Effector memory CD4-positive, alpha-beta T cell (primary cell): ENCODE results near the gene AMMECR1.
A peak's percentile ranks its signal among the peaks of the same experiment; 100 is the strongest.
"Not testable (repeated sequence)": the region's sequence is repeated elsewhere in the genome, so short reads cannot be mapped to it uniquely, and the experiment has no call there.

Source experiments
- DNase-seq, 3 donors: peaks; one replicate each; pipeline ENCODE4 v3.0.0-alpha.2; 2020
- H3K27ac ChIP-seq: 2 replicates; pipeline ENCODE4 v1.7.0; 2013; ENCODE audit warnings: mild to moderate bottlenecking, low read length, moderate library complexity; ENCODE audit not compliant: insufficient read depth, poor library complexity, severe bottlenecking
- H3K27me3 ChIP-seq: replicated peaks from 2 replicates; pipeline ENCODE4 v1.7.0; 2013; ENCODE audit warnings: mild to moderate bottlenecking, low read length; ENCODE audit not compliant: insufficient read depth, control insufficient read depth, poor library complexity, severe bottlenecking
- H3K36me3 ChIP-seq: 2 replicates; pipeline ENCODE4 v1.7.0; 2013; ENCODE audit warnings: mild to moderate bottlenecking, low read length, moderate library complexity; ENCODE audit not compliant: control insufficient read depth, insufficient read depth
- H3K4me1 ChIP-seq: 2 replicates; pipeline ENCODE4 v1.7.0; 2013; ENCODE audit warnings: low read length, mild to moderate bottlenecking; ENCODE audit not compliant: control insufficient read depth, insufficient read depth, poor library complexity, severe bottlenecking
- H3K4me3 ChIP-seq: 2 replicates; pipeline ENCODE4 v1.7.0; 2013; ENCODE audit warnings: low read length, low read depth, mild to moderate bottlenecking; ENCODE audit not compliant: insufficient read depth, poor library complexity, severe bottlenecking
- H3K9me3 ChIP-seq: 2 replicates; pipeline ENCODE4 v1.7.0; 2013; ENCODE audit warnings: mild to moderate bottlenecking, low read length, moderate library complexity; ENCODE audit not compliant: control insufficient read depth

Gene AMMECR1

DNA sequence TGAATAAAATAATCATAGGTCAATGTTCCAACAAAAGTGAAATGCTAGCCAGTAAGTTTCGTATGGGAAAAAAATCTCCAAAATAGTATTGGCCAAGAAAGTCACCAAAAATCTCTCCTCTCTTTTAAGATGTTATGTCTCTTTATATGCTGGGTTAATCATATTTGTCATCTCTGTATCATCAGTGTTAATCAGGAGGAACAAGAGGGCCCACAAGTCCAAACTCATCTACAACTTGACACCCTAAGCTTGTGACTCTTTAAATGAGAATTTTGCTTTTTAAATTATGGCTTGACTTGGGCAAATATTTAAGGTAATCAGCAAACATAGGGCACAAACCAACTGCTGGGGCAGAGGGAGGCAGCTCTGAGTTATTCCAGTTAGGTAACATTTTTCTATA is 75.5 kb downstream of the AMMECR1 start:
- H3K27me3 ChIP-seq = no peaks in the 10 kb centered on the region
- no peaks in the 10 kb centered on the region for H3K9me3 ChIP-seq
- H3K27ac ChIP-seq = no peak overlapping the region
- no peaks in the 10 kb centered on the region for H3K36me3 ChIP-seq
- no peak overlapping the region for H3K4me3 ChIP-seq
- DNase-seq = no peak
- peaks cover 7% of the 10 kb centered on the region for H3K4me1 ChIP-seq

DNA sequence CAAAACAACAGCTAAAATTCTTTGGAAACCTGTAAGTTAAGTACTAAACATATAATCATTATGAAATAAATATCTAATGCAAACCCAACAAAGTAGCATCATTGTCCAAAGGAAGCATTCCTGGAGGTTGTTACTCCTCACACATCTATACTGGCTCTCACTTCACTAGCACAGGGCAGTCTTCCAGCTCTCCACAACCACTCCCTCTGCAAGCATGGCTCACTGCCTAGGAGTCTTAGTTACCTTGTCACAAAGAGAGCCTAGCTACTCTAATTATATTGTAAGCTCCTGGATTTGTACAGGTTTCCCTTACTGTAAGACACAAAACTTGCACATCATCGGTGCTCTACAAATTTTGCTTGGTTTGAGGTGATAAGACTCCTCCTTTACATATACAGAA is 76.1 kb downstream of the AMMECR1 start:
- Histone ChIP-seq H3K36me3 (no peaks in the 10 kb centered on the region), H3K4me3 (no peak overlapping the region), H3K9me3 (no peaks in the 10 kb centered on the region), H3K4me1 (peaks cover 7% of the 10 kb centered on the region), H3K27ac (no peak overlapping the region), H3K27me3 (no peaks in the 10 kb centered on the region)
- DNase-seq = no peak

DNA sequence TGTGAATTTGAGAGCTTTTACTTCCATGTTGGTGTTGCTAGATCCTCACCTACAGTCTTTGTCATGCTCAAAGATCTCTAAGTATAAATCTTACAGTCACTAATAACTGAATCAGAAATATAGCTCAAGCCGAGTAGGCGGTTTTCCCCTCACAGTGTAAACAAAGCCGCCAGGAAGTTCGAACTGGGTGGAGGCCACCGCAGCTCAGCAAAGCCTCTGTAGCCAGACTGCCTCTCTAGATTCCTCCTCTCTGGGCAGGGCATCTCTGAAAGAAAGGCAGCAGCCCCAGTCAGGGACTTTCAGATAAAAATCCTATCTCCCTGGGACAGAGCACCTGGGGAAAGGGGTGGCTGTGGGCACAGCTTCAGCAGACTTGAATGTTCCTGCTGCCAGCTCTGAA is 79.6 kb downstream of the AMMECR1 start:
- peak overlapping the region; percentile 51 for H3K27ac ChIP-seq
- DNase-seq = peak; percentile 14 to 39 (median 16)

DNA sequence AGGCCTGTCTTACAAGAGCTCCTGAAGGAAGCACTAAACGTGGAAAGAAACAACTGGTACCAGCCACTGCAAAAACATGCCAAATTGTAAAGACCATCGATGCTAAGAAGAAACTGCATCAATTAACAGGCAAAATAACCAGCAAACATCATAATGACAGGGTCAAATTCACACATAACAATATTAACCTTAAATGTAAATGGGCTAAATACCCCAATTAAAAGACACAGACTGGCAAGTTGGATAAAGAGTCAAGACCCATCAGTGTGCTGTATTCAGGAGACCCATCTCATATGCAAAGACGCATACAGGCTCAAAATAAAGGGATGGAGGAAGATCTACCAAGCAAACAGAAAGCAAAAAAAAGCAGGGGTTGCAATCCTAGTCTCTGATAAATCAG is 86.4 kb downstream of the AMMECR1 start:
- DNase-seq, H3K4me3 ChIP-seq, H3K27me3 ChIP-seq, H3K4me1 ChIP-seq, H3K9me3 ChIP-seq, H3K27ac ChIP-seq, H3K36me3 ChIP-seq: not testable (repeated sequence)

More for the DNA sequence above, 79.6 kb downstream of the AMMECR1 start:
- not testable (repeated sequence) for H3K4me3 ChIP-seq, H3K27me3 ChIP-seq, H3K4me1 ChIP-seq, H3K9me3 ChIP-seq, H3K36me3 ChIP-seq

DNA sequence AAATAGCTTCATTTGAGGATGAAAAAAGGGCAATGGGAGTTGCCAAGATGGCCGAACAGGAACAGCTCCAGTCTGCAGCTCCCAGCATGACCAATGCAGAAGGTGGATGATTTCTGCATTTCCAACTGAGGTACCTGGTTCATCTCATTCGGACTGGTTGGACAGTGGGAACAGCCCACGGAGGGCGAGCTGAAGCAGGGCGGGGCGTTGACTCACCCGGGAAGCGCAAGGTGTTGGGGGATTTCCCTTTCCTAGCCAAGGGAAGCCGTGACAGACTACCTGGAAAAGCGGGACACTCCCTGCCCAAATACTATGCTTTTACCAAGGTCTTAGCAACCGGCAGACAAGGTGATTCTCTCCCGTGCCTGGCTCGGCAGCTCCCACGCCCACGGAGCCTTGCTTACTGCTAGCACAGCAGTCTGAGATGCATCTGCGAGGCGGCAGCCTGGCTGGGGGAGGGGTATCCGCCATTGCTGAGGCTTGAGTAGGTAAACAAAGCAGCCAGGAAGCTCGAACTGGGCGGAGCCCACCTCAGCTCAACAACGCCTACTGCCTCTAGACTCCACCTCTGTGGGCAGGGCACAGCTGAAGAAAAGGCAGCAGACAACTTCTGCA is 88.3 kb downstream of the AMMECR1 start:
- H3K9me3 ChIP-seq, H3K27me3 ChIP-seq, H3K36me3 ChIP-seq, H3K4me1 ChIP-seq: not testable (repeated sequence)
- H3K4me3 ChIP-seq = peak overlapping the region; percentile 40
- H3K27ac ChIP-seq = peak overlapping the region; percentile 64
- peak; percentile 52 to 72 (median 68) for DNase-seq

DNA sequence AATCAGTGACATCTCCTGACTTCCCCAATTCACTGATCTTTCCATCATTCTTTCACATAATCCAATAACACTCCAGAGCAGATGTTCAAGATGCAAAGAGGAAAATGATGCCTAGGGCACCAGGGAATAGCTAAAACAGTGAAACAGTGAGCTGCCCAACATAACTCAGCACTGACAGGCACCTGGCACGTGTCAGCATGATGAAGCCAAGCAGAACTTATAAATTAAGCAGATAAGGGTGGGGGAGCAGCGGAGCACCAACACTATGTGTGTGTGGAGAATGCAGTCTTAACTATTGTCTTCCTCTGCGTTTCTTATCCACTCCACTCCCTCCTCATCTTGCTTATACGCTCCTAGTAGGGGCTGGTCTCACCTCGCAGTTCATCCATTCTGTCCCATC is 89.4 kb downstream of the AMMECR1 start:
- H3K27me3 ChIP-seq = no peaks in the 10 kb centered on the region
- DNase-seq = no peak
- no peaks in the 10 kb centered on the region for H3K4me1 ChIP-seq
- H3K27ac ChIP-seq = no peak overlapping the region
- no peaks in the 10 kb centered on the region for H3K9me3 ChIP-seq
- H3K4me3 ChIP-seq = no peak overlapping the region
- no peaks in the 10 kb centered on the region for H3K36me3 ChIP-seq

DNA sequence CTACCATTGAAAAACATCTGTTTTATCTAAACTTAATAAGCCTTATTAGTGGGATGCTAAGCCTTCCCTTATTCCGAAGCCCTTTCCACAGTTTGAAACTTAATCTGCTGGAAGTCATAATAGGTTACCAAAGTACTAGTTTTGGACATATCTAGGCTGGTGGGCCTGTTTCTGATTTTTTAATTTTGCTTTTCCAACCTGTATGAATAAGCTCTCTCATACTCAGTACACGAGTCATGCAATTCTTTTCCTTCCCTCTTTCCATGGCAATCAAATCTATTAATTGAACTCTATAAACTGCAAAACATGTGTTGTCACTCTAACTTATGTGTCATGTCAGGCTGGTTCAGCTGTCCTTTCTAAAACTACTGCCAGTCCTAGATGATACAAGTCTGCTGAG is 91.0 kb downstream of the AMMECR1 start:
- DNase-seq = no peak
- Histone ChIP-seq H3K9me3 (no peaks in the 10 kb centered on the region), H3K27ac (no peak overlapping the region), H3K36me3 (no peaks in the 10 kb centered on the region), H3K4me3 (no peak overlapping the region), H3K4me1 (no peaks in the 10 kb centered on the region), H3K27me3 (no peaks in the 10 kb centered on the region)

DNA sequence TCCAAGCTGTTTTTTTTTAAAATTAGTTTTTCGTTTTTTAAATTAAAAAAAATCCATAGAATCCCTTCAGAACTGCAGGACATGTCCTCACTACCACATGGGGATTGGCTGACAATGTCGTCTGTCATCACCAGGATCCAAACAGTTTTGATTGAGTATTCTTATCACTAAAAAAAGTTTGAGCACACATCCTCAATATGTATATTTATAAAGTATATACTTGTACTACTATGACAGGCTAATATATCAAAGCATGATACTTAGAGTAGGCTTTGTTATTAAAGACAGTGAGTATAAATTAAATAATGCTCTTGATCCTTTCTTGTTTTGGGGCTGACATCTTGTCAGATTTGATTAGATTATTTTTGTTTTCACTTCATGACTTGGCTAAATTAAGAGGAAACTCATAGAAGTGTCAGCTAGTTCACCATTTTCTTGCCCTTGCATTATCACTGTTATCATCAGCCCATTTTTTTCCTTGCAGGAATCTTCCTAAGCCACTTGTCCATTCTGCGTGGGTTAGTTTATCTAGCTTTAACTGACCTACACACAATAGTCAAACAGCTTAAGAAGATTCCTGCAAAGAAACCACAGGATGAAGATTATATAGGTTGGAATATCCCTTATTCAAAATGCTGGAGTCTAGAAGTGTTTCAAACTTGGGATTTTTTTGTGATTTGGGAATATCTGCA is 92.8 kb downstream of the AMMECR1 start:
- no peak for DNase-seq
- no peaks in the 10 kb centered on the region for H3K36me3 ChIP-seq

DNA sequence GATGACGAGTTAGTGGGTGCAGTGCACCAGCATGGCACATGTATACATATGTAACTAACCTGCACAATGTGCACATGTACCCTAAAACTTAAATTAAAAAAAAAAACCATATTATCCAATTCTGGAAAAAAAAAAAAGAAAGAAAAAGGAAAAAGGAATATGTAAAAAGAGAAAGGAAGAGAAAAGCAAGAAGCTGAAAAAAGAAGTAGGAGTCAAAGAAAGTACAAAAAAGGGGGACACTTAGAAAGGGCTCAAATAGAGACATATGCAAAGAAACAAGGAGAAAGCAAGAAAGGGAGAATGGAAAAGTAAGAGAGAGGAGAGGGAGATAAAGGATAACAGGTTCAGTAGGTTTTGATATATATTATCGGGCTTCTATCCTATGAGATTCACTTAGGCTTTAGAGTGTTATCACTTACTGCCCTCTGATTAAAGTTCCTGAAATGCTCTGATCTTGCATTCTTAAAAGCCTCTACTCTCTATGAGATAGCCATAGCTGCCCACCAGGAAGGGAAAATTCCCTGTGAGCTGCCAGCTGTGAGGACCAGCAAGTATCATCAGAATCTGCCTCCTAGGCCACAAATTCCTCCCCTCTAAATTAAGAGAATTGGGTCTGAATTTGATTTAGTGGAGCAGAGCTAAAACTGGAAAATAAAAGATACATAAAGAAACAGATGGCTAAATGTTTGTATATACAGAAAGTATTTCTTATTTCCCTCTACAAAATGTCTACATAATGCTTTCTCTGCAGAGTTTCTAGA is 95.2 kb downstream of the AMMECR1 start:
- H3K4me1 ChIP-seq = no peaks in the 10 kb centered on the region
- H3K36me3 ChIP-seq = no peaks in the 10 kb centered on the region
- no peak overlapping the region for H3K4me3 ChIP-seq
- no peak for DNase-seq
- H3K9me3 ChIP-seq = no peaks in the 10 kb centered on the region
- H3K27ac ChIP-seq = no peak overlapping the region
- no peaks in the 10 kb centered on the region for H3K27me3 ChIP-seq

More for the DNA sequence above, 92.8 kb downstream of the AMMECR1 start:
- Histone ChIP-seq H3K27ac (no peak overlapping the region), H3K27me3 (no peaks in the 10 kb centered on the region), H3K4me3 (no peak overlapping the region), H3K9me3 (no peaks in the 10 kb centered on the region), H3K4me1 (no peaks in the 10 kb centered on the region)

DNA sequence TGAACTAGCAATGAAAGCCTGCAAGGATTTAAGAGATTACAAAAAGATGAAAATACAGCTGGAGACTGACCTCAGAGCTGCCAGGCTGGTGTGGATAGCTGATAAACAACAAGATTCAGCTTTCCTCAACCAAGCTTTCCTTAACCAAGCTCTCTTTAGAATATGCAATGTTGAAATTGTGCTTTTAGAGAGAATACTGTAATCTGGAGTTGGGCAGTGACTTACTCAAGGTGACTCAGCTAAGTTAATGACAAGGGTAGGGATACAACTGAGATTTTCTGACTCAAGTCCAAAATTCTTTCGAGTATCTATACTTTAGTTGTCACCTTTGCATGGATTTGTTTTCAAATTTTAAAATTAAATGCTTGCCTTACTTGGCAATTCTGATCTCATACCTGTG is 98.0 kb downstream of the AMMECR1 start:
- no peak overlapping the region for H3K4me3 ChIP-seq
- H3K27ac ChIP-seq = no peak overlapping the region
- H3K4me1 ChIP-seq = peaks cover 3% of the 10 kb centered on the region
- no peaks in the 10 kb centered on the region for H3K36me3 ChIP-seq
- no peaks in the 10 kb centered on the region for H3K27me3 ChIP-seq
- no peak for DNase-seq
- no peaks in the 10 kb centered on the region for H3K9me3 ChIP-seq
